Glomerular endothelial cell (primary cell): ENCODE measurements around the gene CAPRIN1. TPM values are rescaled to one million over a fixed set of nuclear protein-coding genes. Genes with fewer than 3 reads are reported as not detected.

Source experiments
- DNase-seq: peaks from one replicate; pipeline ENCODE4 v3.0.0-alpha.2; 2011; ENCODE audit warnings: low read depth, low spot score; ENCODE audit errors: extremely low read depth
- total RNA-seq: library from RNA; depleted of rRNA; stranded (reverse); fragments of >200 nt; gene quantifications from 2 replicates; pipeline ENCODE4 v1.2.3, GENCODE V29; 2015

Gene CAPRIN1
- 207 and 211 TPM in 2 replicates for total RNA-seq

- DNase-seq = no peak
Measured at GRCh38 chr11:34051349-34052035, at the start of gene CAPRIN1. Gene CAPRIN1, plus strand, starts transcription at chr11:34051731. Its CDS starts 690 bp downstream, at chr11:34052421.

- no peak for DNase-seq
Measured at GRCh38 chr11:34002420-34002819, 49.1 kb upstream of the CAPRIN1 start.

GRCh38 chr11:34004236-34004635 is 47.3 kb upstream of the CAPRIN1 start:
- no peak for DNase-seq

- DNase-seq = no peak
Measured at GRCh38 chr11:34006876-34007275, 44.7 kb upstream of the CAPRIN1 start.

GRCh38 chr11:34012734-34013133 is 38.8 kb upstream of the CAPRIN1 start:
- no peak for DNase-seq

GRCh38 chr11:34013898-34014571 is 37.5 kb upstream of the CAPRIN1 start:
- DNase-seq = no peak

GRCh38 chr11:34021977-34022735 is 29.4 kb upstream of the CAPRIN1 start:
- no peak for DNase-seq

GRCh38 chr11:34026432-34026831 is 25.1 kb upstream of the CAPRIN1 start:
- DNase-seq = no peak

- DNase-seq = no peak
Measured at GRCh38 chr11:34027516-34028408, 23.8 kb upstream of the CAPRIN1 start.

GRCh38 chr11:34028425-34028824 is 23.1 kb upstream of the CAPRIN1 start:
- DNase-seq = no peak

- no peak for DNase-seq
Measured at GRCh38 chr11:34029176-34029575, 22.4 kb upstream of the CAPRIN1 start.

- no peak for DNase-seq
Measured at GRCh38 chr11:34030382-34030781, 21.1 kb upstream of the CAPRIN1 start.

- DNase-seq = no peak
Measured at GRCh38 chr11:34033399-34033798, 18.1 kb upstream of the CAPRIN1 start.

GRCh38 chr11:34034053-34034452 is 17.5 kb upstream of the CAPRIN1 start:
- DNase-seq = no peak

- no peak for DNase-seq
Measured at GRCh38 chr11:34036456-34036855, 15.1 kb upstream of the CAPRIN1 start.

GRCh38 chr11:34037016-34037415 is 14.5 kb upstream of the CAPRIN1 start:
- no peak for DNase-seq

- no peak for DNase-seq
Measured at GRCh38 chr11:34040571-34040970, 11.0 kb upstream of the CAPRIN1 start.

- DNase-seq = no peak
Measured at GRCh38 chr11:34044664-34045485, 6.7 kb upstream of the CAPRIN1 start.

- DNase-seq = no peak
Measured at GRCh38 chr11:34049028-34049427, 2.5 kb upstream of the CAPRIN1 start.
